Vagina (tissue), 2 donors: ENCODE results near the gene USP40.

Experiments
- POLR2A ChIP-seq, 2 donors: fragments of 450-650 bp; IDR thresholded peaks; one replicate each; pipeline ENCODE4 v1.6.1; 2017; ENCODE audit warnings: antibody characterized with exemption in 2 of 2, mild to moderate bottlenecking in 2 of 2, moderate library complexity in 2 of 2
- TF ChIP-seq, protein P1 (sequence below), 3 experiments: fragments of 450-650 bp in 2 of 3; fragments of 200-600 bp in 1 of 3; sonication (generic) in 1 of 3; IDR thresholded peaks; one replicate each; pipeline ENCODE4 v1.5.1; 2017 to 2019; ENCODE audit warnings: antibody characterized with exemption in 3 of 3, mild to moderate bottlenecking in 2 of 3, moderate library complexity in 2 of 3

DNA sequence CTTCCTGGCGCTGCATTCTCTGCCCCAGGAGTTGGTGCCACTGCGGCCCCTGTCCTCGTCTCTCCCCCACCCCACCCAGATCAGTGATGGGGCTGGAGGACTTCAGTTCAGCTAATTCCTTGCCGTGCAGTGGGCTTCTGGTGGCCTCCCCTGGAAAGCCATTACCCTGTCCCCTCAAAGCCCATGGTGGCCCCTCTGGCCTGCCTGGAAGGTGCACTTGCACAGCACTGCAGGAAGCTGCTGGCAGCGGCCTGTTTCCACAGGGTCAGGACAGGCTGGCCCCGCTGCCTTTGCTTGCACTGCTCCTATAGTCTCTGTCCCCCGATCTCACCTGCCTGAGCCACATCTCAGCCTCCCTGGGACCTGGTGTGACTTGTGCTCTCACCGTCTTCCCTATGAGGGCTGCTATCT is 105.1 kb downstream of the USP40 start:
- TF ChIP-seq, protein P1, sequence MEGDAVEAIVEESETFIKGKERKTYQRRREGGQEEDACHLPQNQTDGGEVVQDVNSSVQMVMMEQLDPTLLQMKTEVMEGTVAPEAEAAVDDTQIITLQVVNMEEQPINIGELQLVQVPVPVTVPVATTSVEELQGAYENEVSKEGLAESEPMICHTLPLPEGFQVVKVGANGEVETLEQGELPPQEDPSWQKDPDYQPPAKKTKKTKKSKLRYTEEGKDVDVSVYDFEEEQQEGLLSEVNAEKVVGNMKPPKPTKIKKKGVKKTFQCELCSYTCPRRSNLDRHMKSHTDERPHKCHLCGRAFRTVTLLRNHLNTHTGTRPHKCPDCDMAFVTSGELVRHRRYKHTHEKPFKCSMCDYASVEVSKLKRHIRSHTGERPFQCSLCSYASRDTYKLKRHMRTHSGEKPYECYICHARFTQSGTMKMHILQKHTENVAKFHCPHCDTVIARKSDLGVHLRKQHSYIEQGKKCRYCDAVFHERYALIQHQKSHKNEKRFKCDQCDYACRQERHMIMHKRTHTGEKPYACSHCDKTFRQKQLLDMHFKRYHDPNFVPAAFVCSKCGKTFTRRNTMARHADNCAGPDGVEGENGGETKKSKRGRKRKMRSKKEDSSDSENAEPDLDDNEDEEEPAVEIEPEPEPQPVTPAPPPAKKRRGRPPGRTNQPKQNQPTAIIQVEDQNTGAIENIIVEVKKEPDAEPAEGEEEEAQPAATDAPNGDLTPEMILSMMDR (IDR thresholded peaks at IDR 0.05) = no peak
- TF ChIP-seq POLR2A (IDR thresholded peaks at IDR 0.05) = no peak
